Hepatocyte (in vitro differentiated cells): ENCODE measurements around the gene TMCO4.

Source experiments
- CTCF ChIP-seq: fragments of 200-600 bp; sonication (generic); IDR thresholded peaks from 2 replicates; pipeline ENCODE4 v1.5.1; 2016; ENCODE audit warnings: antibody characterized with exemption, mild to moderate bottlenecking; ENCODE audit not compliant: poor library complexity
- EZH2 ChIP-seq: fragments of 200-600 bp; sonication (generic); IDR thresholded peaks from 2 replicates; pipeline ENCODE4 v1.6.1; 2016; ENCODE audit warnings: antibody characterized with exemption, mild to moderate bottlenecking, borderline replicate concordance
- EZH2phosphoT487 ChIP-seq: fragments of 200-600 bp; sonication (generic); IDR thresholded peaks from one replicate; pipeline ENCODE4 v1.6.1; 2018; ENCODE audit warnings: antibody characterized with exemption, mild to moderate bottlenecking, low read depth, moderate library complexity; ENCODE audit not compliant: unreplicated experiment, severe bottlenecking

- TF ChIP-seq CTCF: no peak
- TF ChIP-seq EZH2phosphoT487: no peak
- no peak for TF ChIP-seq EZH2
These were observed 88.7 kb downstream of the TMCO4 start for GRCh38 chr1:19710825-19711611.
